ENCODE results near the gene KRT36.

The KRT36 gene

GRCh38 chr17:41439375-41439774 lies 50.3 kb downstream of the KRT36 start:
- no peak for DNase-seq (ENCODE audit: low read depth)

- DNase-seq (ENCODE audit: low read depth): no peak
Observed at GRCh38 chr17:41437769-41438168, 51.9 kb downstream of the KRT36 start.

- no peak for DNase-seq (ENCODE audit: low read depth)
Observed at GRCh38 chr17:41437254-41437653, 52.5 kb downstream of the KRT36 start.

All from non-pigmented ciliary epithelial cell (primary cell).